Measurements from ENCODE around the gene TBX10. TPM values are rescaled to one million over a fixed set of nuclear protein-coding genes. Genes with fewer than 3 reads are reported as not detected.
A peak's percentile ranks its signal among the peaks of the same experiment; 100 is the strongest.

The TBX10 gene
- total RNA-seq, 1 experiment from 2014 or later: not detected

- DNase-seq (ENCODE audit: low read depth, low spot score) (peak; percentile 41), ATAC-seq (peak; percentile 87)
- Histone ChIP-seq H3K4me3 (replicated peaks in 1 of 2; ENCODE audit: low read depth in 1 of 2, low read length in 2 of 2) (no peak overlapping the region), H3K27me3 (ENCODE audit: insufficient read depth, low read length) (no peaks in the 10 kb centered on the region), H3K36me3 (ENCODE audit: control insufficient read depth in 1 of 2, insufficient read depth in 2 of 2, low read length in 2 of 2) (peaks cover 7% of the 10 kb centered on the region in 2 experiments; a peak in 3 of 4 replicates), H3K9ac (ENCODE audit: low read length) (no peak overlapping the region), H3K4me1 (ENCODE audit: control insufficient read depth in 1 of 2, insufficient read depth in 2 of 2, low read length in 2 of 2) (peaks cover 2 to 13% of the 10 kb centered on the region in 2 experiments; a peak in 2 of 4 replicates), H4K20me1 (ENCODE audit: insufficient read depth) (no peaks in the 10 kb centered on the region), H3K27ac (ENCODE audit: low read depth, low read length) (peak overlapping the region; percentile 47), H3K79me2 (ENCODE audit: insufficient read depth, low read length) (no peaks in the 10 kb centered on the region), H3K9me3 (ENCODE audit: control insufficient read depth in 1 of 2, insufficient read depth in 1 of 2, low read depth in 1 of 2, low read length in 2 of 2) (no peaks in the 10 kb centered on the region), H3K4me2 (ENCODE audit: low read length) (peak overlapping the region; percentile 48), H3K9me2 (ENCODE audit: insufficient read depth) (no peaks in the 10 kb centered on the region), H2AFZ (ENCODE audit: low read depth, low read length, poor library complexity, severe bottlenecking) (no peak overlapping the region)
- intact Hi-C loops (cut with micrococcal nuclease): loop anchor here (1.0 kb wide), 1 partner anchor 44 kb away; no protein-coding TSS in a partner anchor
- BruUV-seq (replicated peaks): no TSS peak
- RAD21 ChIA-PET (ENCODE audit: low non-redundant PET in 1 of 2, low total read pairs in 2 of 2, uncharacterized antibody in 2 of 2, unreplicated experiment in 2 of 2): interaction anchor here (0.9 to 1.1 kb wide), 2 partner anchors 42 to 44 kb away, joined by 3 read pairs; no protein-coding TSS in a partner anchor
- TF ChIP-seq RAD21 (IDR thresholded peaks at IDR 0.05; ENCODE audit: low read depth) (peak; percentile 43), YY1 (IDR thresholded peaks at IDR 0.05; ENCODE audit: extremely low read depth, insufficient replicate concordance, low read depth, low read length) (peak; percentile 7)
- TF ChIP-seq, protein P1, sequence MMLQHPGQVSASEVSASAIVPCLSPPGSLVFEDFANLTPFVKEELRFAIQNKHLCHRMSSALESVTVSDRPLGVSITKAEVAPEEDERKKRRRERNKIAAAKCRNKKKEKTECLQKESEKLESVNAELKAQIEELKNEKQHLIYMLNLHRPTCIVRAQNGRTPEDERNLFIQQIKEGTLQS (IDR thresholded peaks at IDR 0.05): no peak
- TF ChIP-seq, protein P2, sequence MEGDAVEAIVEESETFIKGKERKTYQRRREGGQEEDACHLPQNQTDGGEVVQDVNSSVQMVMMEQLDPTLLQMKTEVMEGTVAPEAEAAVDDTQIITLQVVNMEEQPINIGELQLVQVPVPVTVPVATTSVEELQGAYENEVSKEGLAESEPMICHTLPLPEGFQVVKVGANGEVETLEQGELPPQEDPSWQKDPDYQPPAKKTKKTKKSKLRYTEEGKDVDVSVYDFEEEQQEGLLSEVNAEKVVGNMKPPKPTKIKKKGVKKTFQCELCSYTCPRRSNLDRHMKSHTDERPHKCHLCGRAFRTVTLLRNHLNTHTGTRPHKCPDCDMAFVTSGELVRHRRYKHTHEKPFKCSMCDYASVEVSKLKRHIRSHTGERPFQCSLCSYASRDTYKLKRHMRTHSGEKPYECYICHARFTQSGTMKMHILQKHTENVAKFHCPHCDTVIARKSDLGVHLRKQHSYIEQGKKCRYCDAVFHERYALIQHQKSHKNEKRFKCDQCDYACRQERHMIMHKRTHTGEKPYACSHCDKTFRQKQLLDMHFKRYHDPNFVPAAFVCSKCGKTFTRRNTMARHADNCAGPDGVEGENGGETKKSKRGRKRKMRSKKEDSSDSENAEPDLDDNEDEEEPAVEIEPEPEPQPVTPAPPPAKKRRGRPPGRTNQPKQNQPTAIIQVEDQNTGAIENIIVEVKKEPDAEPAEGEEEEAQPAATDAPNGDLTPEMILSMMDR (IDR thresholded peaks at IDR 0.05 in 2 of 3, conservative IDR thresholded peaks at IDR 0.05 in 1 of 3; ENCODE audit: borderline replicate concordance in 1 of 3, insufficient read depth in 1 of 3, low read depth in 2 of 3, low read length in 2 of 3): peak; percentile 71 to 94 (median 81)
- POLR2A ChIA-PET: no interaction called here
- CTCF ChIA-PET: interaction anchor here (0.6 to 1.7 kb wide), 16 partner anchors 10 to 793 kb away, joined by 3 to 14 read pairs (median 3); partner anchors contain the start of gene NUDT8
Observed at GRCh38 chr11:67614730-67615714, 24.5 kb downstream of the TBX10 start.

All from HCT116 (cell line).